ENCODE data around the gene CKAP5.

CKAP5 gene

DNA sequence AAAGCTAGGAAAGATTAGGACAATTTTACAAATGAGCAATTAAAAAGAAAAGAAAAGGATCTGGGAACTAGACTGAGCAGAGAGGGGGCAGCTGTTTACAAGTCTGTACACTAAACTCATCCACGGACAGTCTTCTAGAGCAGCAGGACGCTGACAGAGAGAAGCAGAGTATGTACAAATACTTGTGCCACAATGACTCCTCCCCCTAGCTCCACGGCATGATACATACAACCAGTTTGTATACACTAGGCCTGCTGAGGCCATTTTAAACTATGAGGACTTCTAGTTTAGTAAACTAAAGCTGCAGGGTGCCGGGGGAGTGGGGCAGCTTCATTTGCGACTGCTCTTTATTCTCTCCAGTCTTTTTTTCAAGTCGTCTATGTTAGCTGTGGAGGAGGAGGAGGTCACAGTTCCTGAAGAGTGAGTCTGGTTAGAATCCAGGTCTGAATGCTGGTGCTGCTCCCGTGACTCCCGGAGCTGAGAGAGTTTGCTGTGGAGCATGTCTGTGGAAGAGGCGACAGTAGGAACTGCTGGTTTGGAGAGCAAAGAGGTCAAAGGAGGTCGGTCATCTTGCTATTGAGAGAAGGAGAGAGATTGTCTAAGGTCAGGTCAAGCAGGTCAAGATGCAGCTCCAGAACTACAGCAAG lies 102.3 kb downstream of the CKAP5 start:
- Histone ChIP-seq H2BK120ac (ENCODE audit: insufficient read depth, low read length, poor library complexity) (no peak overlapping the region), H3K79me1 (ENCODE audit: low read length) (no peaks in the 10 kb centered on the region), H3K4ac (ENCODE audit: low read depth, low read length) (no peak overlapping the region), H4K91ac (ENCODE audit: low read depth, low read length) (no peak overlapping the region), H2AFZ (ENCODE audit: insufficient read depth, low read length, poor library complexity) (no peak overlapping the region), H3K18ac (ENCODE audit: low read length) (no peak overlapping the region), H3K4me2 (ENCODE audit: low read length) (no peak overlapping the region), H4K8ac (ENCODE audit: low read depth, low read length) (no peak overlapping the region), H3K79me2 (ENCODE audit: control insufficient read depth, insufficient read depth, low read length, poor library complexity) (no peaks in the 10 kb centered on the region), H3K36me3 (ENCODE audit: control insufficient read depth in 1 of 2, insufficient read depth in 2 of 2, low read length in 2 of 2) (peaks cover 36 to 62% of the 10 kb centered on the region in 2 experiments), H2BK12ac (ENCODE audit: low read length) (no peak overlapping the region), H3K4me3 (ENCODE audit: low read depth, low read length) (no peak overlapping the region), H3K27me3 (ENCODE audit: insufficient read depth, low read length) (no peaks in the 10 kb centered on the region), H2BK5ac (ENCODE audit: low read depth, low read length, poor library complexity) (no peak overlapping the region), H3K9me3 (ENCODE audit: insufficient read depth, low read depth, low read length) (no peaks in the 10 kb centered on the region), H4K12ac (ENCODE audit: low read depth, low read length) (no peak overlapping the region), H3K23ac (ENCODE audit: low read length) (no peak overlapping the region), H2AK5ac (ENCODE audit: low read length) (no peak overlapping the region), H3K9ac (ENCODE audit: low read length) (no peak overlapping the region), H3K14ac (ENCODE audit: low read length) (no peak overlapping the region), H3K27ac (ENCODE audit: low read depth, low read length) (no peak overlapping the region), H3K4me1 (ENCODE audit: control insufficient read depth in 1 of 2, insufficient read depth in 2 of 2, low read length in 2 of 2) (no peaks in the 10 kb centered on the region)
- no peak for DNase-seq
- WGBS (ENCODE audit: extremely low coverage, insufficient coverage, insufficient read length): no CpG with 5 or more reads among the region's 10 CpGs

DNA sequence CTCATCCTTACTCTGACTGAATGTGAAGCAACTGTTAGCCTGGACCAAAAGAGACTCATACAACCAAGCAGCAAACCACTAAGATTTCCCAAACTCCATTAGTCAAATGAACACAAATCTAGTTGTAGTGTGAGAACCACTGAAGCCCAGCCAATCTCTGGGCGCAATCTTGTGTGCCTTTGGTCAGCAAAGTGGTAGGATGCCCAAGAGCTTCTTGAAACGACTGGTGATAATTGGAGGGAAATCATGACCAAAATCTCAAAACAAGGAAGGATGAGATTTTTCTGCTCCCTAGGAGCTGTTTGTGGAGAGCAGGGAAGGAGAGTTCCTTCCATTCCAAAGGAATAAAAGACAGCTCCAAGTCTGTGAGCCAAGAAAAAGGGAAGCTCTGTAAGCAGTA lies 103.0 kb downstream of the CKAP5 start:
- H4K12ac ChIP-seq (ENCODE audit: low read depth, low read length): no peak overlapping the region
- no peak overlapping the region for H3K23ac ChIP-seq (ENCODE audit: low read length)
- H3K27ac ChIP-seq (ENCODE audit: low read depth, low read length): no peak overlapping the region
- H2BK5ac ChIP-seq (ENCODE audit: low read depth, low read length, poor library complexity): no peak overlapping the region
- no peak overlapping the region for H3K4ac ChIP-seq (ENCODE audit: low read depth, low read length)
- no peak overlapping the region for H2AFZ ChIP-seq (ENCODE audit: insufficient read depth, low read length, poor library complexity)
- H3K4me2 ChIP-seq (ENCODE audit: low read length): no peak overlapping the region
- no peaks in the 10 kb centered on the region for H3K27me3 ChIP-seq (ENCODE audit: insufficient read depth, low read length)
- H3K4me1 ChIP-seq (ENCODE audit: control insufficient read depth in 1 of 2, insufficient read depth in 2 of 2, low read length in 2 of 2): no peaks in the 10 kb centered on the region
- H3K9me3 ChIP-seq (ENCODE audit: insufficient read depth, low read depth, low read length): no peaks in the 10 kb centered on the region
- H4K8ac ChIP-seq (ENCODE audit: low read depth, low read length): no peak overlapping the region
- H3K4me3 ChIP-seq (ENCODE audit: low read depth, low read length): no peak overlapping the region
- no peaks in the 10 kb centered on the region for H3K79me1 ChIP-seq (ENCODE audit: low read length)
- H3K36me3 ChIP-seq (ENCODE audit: control insufficient read depth in 1 of 2, insufficient read depth in 2 of 2, low read length in 2 of 2): peaks cover 33 to 56% of the 10 kb centered on the region in 2 experiments
- H2BK12ac ChIP-seq (ENCODE audit: low read length): no peak overlapping the region
- no peak overlapping the region for H3K18ac ChIP-seq (ENCODE audit: low read length)
- no peaks in the 10 kb centered on the region for H3K79me2 ChIP-seq (ENCODE audit: control insufficient read depth, insufficient read depth, low read length, poor library complexity)
- no peak overlapping the region for H4K91ac ChIP-seq (ENCODE audit: low read depth, low read length)
- H2AK5ac ChIP-seq (ENCODE audit: low read length): no peak overlapping the region
- no CpG with 5 or more reads among the region's 2 CpGs for WGBS (ENCODE audit: extremely low coverage, insufficient coverage, insufficient read length)
- no peak for DNase-seq
- H2BK120ac ChIP-seq (ENCODE audit: insufficient read depth, low read length, poor library complexity): no peak overlapping the region
- no peak overlapping the region for H3K14ac ChIP-seq (ENCODE audit: low read length)
- no peak overlapping the region for H3K9ac ChIP-seq (ENCODE audit: low read length)

DNA sequence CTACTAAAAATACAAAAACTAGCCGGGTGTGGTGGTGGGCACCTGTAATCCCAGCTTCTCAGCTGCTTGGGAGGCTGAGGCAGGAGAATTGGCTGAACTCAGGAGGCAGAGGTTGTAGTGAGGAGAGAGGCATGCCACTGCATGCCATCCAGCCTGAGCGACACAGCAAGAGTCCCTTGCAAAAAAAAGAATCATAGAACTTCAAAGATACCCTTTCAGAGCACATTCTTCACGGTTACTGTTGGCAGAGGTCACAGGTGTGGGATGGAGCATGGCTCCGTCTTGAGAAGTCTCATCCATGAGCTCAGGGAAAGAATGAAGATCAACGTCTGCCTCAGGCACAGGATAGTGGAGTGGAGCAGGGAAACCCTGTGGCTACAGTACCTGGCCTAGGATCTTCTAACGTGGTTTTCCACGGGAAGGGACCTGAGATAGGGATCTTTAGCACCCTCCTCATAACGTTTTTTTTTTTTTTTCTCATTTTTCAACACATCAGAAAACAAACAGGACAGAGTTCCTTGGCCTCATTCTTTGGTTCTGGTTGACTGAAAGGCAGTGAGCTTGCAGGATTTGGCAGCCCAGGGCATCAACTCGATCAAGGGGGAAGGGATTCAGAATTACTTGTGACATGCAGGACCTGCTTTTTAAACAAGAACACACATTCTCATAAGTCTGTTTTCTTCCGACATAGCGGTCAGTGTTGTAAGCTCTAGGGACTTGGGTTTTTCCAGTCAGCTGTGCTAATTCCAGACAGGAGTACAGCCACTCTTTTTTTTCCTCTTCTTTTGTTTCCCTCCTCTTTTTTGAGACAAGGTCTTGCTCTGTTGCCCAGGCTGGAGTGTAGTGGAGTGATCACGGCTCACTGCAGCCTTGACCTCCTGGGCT lies 104.2 kb downstream of the CKAP5 start:
- no peaks in the 10 kb centered on the region for H3K79me2 ChIP-seq (ENCODE audit: control insufficient read depth, insufficient read depth, low read length, poor library complexity)
- H2AFZ ChIP-seq (ENCODE audit: insufficient read depth, low read length, poor library complexity): no peak overlapping the region
- H2BK12ac ChIP-seq (ENCODE audit: low read length): no peak overlapping the region
- no peak overlapping the region for H2BK120ac ChIP-seq (ENCODE audit: insufficient read depth, low read length, poor library complexity)
- H2BK5ac ChIP-seq (ENCODE audit: low read depth, low read length, poor library complexity): no peak overlapping the region
- H3K4me2 ChIP-seq (ENCODE audit: low read length): no peak overlapping the region
- no peak overlapping the region for H3K14ac ChIP-seq (ENCODE audit: low read length)
- H4K91ac ChIP-seq (ENCODE audit: low read depth, low read length): no peak overlapping the region
- H3K18ac ChIP-seq (ENCODE audit: low read length): no peak overlapping the region
- no peaks in the 10 kb centered on the region for H3K27me3 ChIP-seq (ENCODE audit: insufficient read depth, low read length)
- no peak overlapping the region for H4K8ac ChIP-seq (ENCODE audit: low read depth, low read length)
- no peaks in the 10 kb centered on the region for H3K9me3 ChIP-seq (ENCODE audit: insufficient read depth, low read depth, low read length)
- H3K36me3 ChIP-seq (ENCODE audit: control insufficient read depth in 1 of 2, insufficient read depth in 2 of 2, low read length in 2 of 2): peaks cover 24 to 44% of the 10 kb centered on the region in 2 experiments
- no peak overlapping the region for H3K9ac ChIP-seq (ENCODE audit: low read length)
- no peak overlapping the region for H3K4ac ChIP-seq (ENCODE audit: low read depth, low read length)
- no peaks in the 10 kb centered on the region for H3K4me1 ChIP-seq (ENCODE audit: control insufficient read depth in 1 of 2, insufficient read depth in 2 of 2, low read length in 2 of 2)
- no peak overlapping the region for H3K27ac ChIP-seq (ENCODE audit: low read depth, low read length)
- no CpG with 5 or more reads among the region's 12 CpGs for WGBS (ENCODE audit: extremely low coverage, insufficient coverage, insufficient read length)
- H3K79me1 ChIP-seq (ENCODE audit: low read length): no peaks in the 10 kb centered on the region
- H4K12ac ChIP-seq (ENCODE audit: low read depth, low read length): no peak overlapping the region
- no peak for DNase-seq
- H3K4me3 ChIP-seq (ENCODE audit: low read depth, low read length): no peak overlapping the region
- H3K23ac ChIP-seq (ENCODE audit: low read length): no peak overlapping the region
- H2AK5ac ChIP-seq (ENCODE audit: low read length): no peak overlapping the region

DNA sequence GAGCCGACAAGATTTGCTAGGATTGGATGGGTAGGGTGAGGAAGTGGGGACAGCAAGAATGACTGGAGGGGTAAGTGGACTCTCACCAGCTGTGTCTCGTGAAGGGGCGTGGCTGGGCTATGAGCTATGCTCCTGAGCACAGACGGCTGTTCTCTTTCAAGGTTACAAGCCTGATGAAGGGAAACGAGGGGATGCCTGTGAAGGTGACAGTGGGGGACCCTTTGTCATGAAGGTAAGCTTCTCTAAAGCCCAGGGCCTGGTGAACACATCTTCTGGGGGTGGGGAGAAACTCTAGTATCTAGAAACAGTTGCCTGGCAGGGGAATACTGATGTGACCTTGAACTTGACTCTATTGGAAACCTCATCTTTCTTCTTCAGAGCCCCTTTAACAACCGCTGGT lies 107.2 kb downstream of the CKAP5 start:
- Histone ChIP-seq H4K12ac (ENCODE audit: low read depth, low read length) (no peak overlapping the region), H3K9ac (ENCODE audit: low read length) (no peak overlapping the region), H3K27ac (ENCODE audit: low read depth, low read length) (no peak overlapping the region), H3K79me2 (ENCODE audit: control insufficient read depth, insufficient read depth, low read length, poor library complexity) (no peaks in the 10 kb centered on the region), H3K4me3 (ENCODE audit: low read depth, low read length) (no peak overlapping the region), H3K4me2 (ENCODE audit: low read length) (no peak overlapping the region), H3K79me1 (ENCODE audit: low read length) (no peaks in the 10 kb centered on the region), H3K9me3 (ENCODE audit: insufficient read depth, low read depth, low read length) (no peaks in the 10 kb centered on the region), H3K4ac (ENCODE audit: low read depth, low read length) (no peak overlapping the region), H4K91ac (ENCODE audit: low read depth, low read length) (no peak overlapping the region), H3K36me3 (ENCODE audit: control insufficient read depth in 1 of 2, insufficient read depth in 2 of 2, low read length in 2 of 2) (peaks cover 16 to 23% of the 10 kb centered on the region in 2 experiments), H2BK12ac (ENCODE audit: low read length) (no peak overlapping the region), H2BK120ac (ENCODE audit: insufficient read depth, low read length, poor library complexity) (no peak overlapping the region), H3K23ac (ENCODE audit: low read length) (no peak overlapping the region), H3K4me1 (ENCODE audit: control insufficient read depth in 1 of 2, insufficient read depth in 2 of 2, low read length in 2 of 2) (no peaks in the 10 kb centered on the region), H3K14ac (ENCODE audit: low read length) (no peak overlapping the region), H2AFZ (ENCODE audit: insufficient read depth, low read length, poor library complexity) (no peak overlapping the region), H2AK5ac (ENCODE audit: low read length) (no peak overlapping the region), H2BK5ac (ENCODE audit: low read depth, low read length, poor library complexity) (no peak overlapping the region), H3K18ac (ENCODE audit: low read length) (no peak overlapping the region), H4K8ac (ENCODE audit: low read depth, low read length) (no peak overlapping the region), H3K27me3 (ENCODE audit: insufficient read depth, low read length) (no peaks in the 10 kb centered on the region)
- no peak for DNase-seq
- WGBS (ENCODE audit: extremely low coverage, insufficient coverage, insufficient read length): no CpG with 5 or more reads among the region's 6 CpGs
